Heart left ventricle (tissue), 13 donors: ENCODE data around the gene LRRC73.

Experiments
- CTCF ChIP-seq, 12 donors: fragments of 200-600 bp; sonication (generic) in 4 of 12; IDR thresholded peaks; one replicate each; pipeline versions ENCODE4 v1.5.0 to v1.8.0; 2018 to 2022; ENCODE audit warnings: antibody characterized with exemption in 12 of 12, mild to moderate bottlenecking in 5 of 12
- POLR2A ChIP-seq, 2 donors: fragments of 450-650 bp; IDR thresholded peaks; one replicate each; pipeline ENCODE4 v1.6.1; 2017; ENCODE audit warnings: antibody characterized with exemption in 2 of 2, mild to moderate bottlenecking in 2 of 2, moderate library complexity in 2 of 2
- donor health status: ischemic (EF 13 %, LVEDD 7.1; RV severe dilation, severe dysfunction).
- donor health status: DM: no; HTN: yes; CAD: no.
- donor health status: DM: no; HTN: no; CAD: no.
- donor health status: ischemic (EF 25% LVEDD 6.9; RV normal size, moderate dysfunction).
- donor health status: ischemic (EF 25% LVEDD 5.7; RV mildly dilated, moderate dysfunction).
- donor health status: ischemic (EF 35%, LVEDD 5.7; RV mildly dilated, moderate dysfunction).
- donor health status: nonischemic (EF 11% LVEDD 7.7; RV severe dilation, severe dysfunction).
- donor health status: DM: yes; HTN: yes; CAD: no.
- donor health status: PGD.
- donor health status: ischemic (EF 29% LVEDD 5.4; RV normal size, mild dysfunction).
- donor health status: nonischemic (EF 23%, LVEDD 6.1; RV moderate dilation, normal function).

- TF ChIP-seq CTCF (IDR thresholded peaks at IDR 0.05) (no peak), POLR2A (IDR thresholded peaks at IDR 0.05) (no peak)
These were observed 7.5 kb downstream of the LRRC73 start for GRCh38 chr6:43502666-43503065.
